Stimulated activated CD8-positive, alpha-beta memory T cell treated with anti-CD3 and anti-CD28 coated beads, Interleukin-2, amount 100 ng/mL, for 48 hours (primary cell): Measurements from ENCODE around the gene HOXA6.

ENCODE experiments used
- DNase-seq, 2 donors: peaks; one replicate each; pipeline ENCODE4 v3.0.0-alpha.2; 2020; ENCODE audit warnings: low read depth in 2 of 2

The HOXA6 gene

GRCh38 chr7:27173956-27174873 is 26.6 kb upstream of the HOXA6 start, which contains the start of gene HOXA10:
Gene HOXA10 (minus strand): TSS chr7:27174320. CDS start chr7:27174306, 14 bp downstream.
- DNase-seq, result no peak

GRCh38 chr7:27173511-27173955 is 26.0 kb upstream of the HOXA6 start:
- DNase-seq, result no peak

GRCh38 chr7:27172823-27173510 is 25.4 kb upstream of the HOXA6 start:
- DNase-seq, result no peak

- no peak for DNase-seq
These were observed 24.8 kb upstream of the HOXA6 start for GRCh38 chr7:27172315-27172774.

- no peak for DNase-seq
These were observed 24.2 kb upstream of the HOXA6 start for GRCh38 chr7:27171637-27172314.

GRCh38 chr7:27171325-27171636 is 23.7 kb upstream of the HOXA6 start:
- no peak for DNase-seq

- no peak for DNase-seq
These were observed 23.1 kb upstream of the HOXA6 start for GRCh38 chr7:27170426-27171324.

- DNase-seq, result no peak
These were observed 22.3 kb upstream of the HOXA6 start for GRCh38 chr7:27169658-27170425.

- DNase-seq, result no peak
These were observed 20.8 kb upstream of the HOXA6 start for GRCh38 chr7:27168265-27168947.

- DNase-seq, result no peak
These were observed 20.3 kb upstream of the HOXA6 start for GRCh38 chr7:27167916-27168264.

GRCh38 chr7:27166531-27167505 is 19.2 kb upstream of the HOXA6 start:
- no peak for DNase-seq

- no peak for DNase-seq
These were observed 18.5 kb upstream of the HOXA6 start for GRCh38 chr7:27165996-27166530.

- DNase-seq, result no peak
These were observed 17.8 kb upstream of the HOXA6 start, which contains the start of gene HOXA9 for GRCh38 chr7:27165089-27165995. Gene HOXA9 (minus strand): TSS chr7:27165537. CDS start chr7:27165457, 80 bp downstream.

- DNase-seq, result no peak
These were observed 17.0 kb upstream of the HOXA6 start for GRCh38 chr7:27164367-27165088.

- no peak for DNase-seq
These were observed 16.4 kb upstream of the HOXA6 start for GRCh38 chr7:27164045-27164366.

GRCh38 chr7:27163288-27164044 is 15.9 kb upstream of the HOXA6 start:
- DNase-seq, result no peak
